GM21447 (cell line): Measurements from ENCODE around the gene SCUBE3.

Experiments
- ATAC-seq: cut with Tn5 transposase; IDR thresholded peaks from one replicate; pipeline ENCODE4 v1.9.1; 2021; ENCODE audit not compliant: unreplicated experiment

Gene SCUBE3

GRCh38 chr6:35209081-35209480 is 4.7 kb upstream of the SCUBE3 start:
- ATAC-seq: no peak

GRCh38 chr6:35209622-35210247 is 4.0 kb upstream of the SCUBE3 start:
- ATAC-seq: no peak

GRCh38 chr6:35213298-35213791 is 411 bp upstream of the SCUBE3 start:
- ATAC-seq: no peak

DNA sequence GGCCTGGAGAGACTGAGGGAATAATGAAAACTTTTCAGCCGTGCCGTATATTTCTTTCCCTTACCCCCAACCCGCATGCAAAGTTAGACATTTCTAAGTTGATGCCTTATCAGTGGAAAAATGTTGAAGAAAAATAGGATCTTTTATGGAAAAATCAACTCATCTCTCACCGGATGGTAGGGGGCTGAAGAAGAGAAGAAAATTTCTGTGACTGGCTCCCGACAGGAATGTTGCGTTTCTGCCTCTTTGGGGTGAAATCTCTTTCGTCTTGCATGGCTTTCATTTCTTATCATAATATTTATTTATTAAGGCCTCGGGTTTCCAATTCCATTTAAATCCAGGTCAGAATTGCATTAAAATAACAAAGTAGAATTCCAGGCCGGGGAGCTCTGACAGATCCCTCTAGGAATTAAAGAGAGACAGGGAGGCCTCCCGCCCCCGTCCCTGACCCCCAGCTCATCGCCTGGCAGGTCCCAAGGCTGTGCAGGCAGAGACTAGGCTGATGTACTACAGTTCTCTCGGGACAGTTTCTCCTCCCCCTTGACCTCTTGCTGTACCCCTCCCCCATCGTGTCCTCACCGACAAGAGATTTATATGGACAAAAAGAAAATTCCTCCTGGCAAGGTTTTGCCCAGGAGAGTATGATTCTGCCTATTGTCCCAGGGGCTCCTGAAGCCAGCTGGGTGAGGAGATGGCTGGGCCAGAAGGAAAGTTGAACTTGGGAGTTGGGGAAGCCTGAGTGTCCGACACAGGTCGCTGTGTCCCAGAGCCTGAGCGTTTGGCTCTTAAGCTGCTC is 1.3 kb downstream of the SCUBE3 start:
- ATAC-seq: no peak

DNA sequence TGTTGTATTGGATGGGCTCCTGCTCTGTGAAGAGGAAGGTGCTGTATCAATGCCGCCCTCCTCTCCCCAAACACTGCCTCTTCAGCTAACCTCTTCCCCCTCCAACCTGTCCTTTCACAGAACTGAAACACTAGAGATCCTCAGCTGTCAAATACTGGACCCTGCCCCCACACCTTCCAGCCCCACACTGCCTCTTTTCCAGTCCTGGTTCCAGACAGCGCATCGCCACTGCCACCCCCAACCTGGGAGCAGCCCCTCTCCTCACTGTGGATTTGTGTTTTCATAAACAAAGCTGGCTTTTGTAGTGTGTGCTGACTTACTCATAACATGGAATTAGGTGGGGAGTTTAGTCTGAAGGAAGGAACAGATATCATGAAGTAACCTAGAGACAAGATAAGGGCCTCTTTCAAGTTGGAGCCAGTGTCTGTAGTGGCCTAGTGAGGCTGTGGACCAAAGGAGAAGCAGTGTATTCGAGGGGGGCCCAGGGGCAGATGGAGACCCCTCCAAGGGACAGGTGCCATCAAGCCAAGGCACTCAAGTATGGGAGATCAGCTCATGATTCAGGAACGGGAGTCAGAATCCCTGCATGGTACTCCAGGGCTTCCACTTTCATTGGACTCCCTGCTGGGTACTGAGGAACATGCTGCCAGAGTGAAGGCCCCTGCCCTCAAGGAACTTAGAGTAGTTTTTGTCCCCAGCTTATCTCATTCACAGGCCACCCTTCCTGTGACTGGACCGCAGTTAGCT is 2.1 kb downstream of the SCUBE3 start:
- ATAC-seq: no peak

DNA sequence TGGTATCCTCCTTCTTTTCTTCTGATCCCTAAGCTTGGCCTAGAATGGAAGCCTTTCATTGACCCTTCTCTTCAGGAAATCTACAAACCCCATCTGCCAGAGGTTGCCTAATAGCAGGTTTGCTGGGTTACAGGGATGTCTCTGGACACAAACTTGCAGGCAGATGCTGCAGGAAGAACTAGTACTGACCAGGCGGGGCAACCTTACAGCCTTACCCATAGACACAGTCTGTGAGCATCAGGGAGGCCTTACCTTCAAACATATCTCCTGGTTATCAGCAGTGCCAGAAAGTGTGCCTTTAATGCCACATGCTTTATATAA is 2.6 kb downstream of the SCUBE3 start:
- no peak for ATAC-seq

DNA sequence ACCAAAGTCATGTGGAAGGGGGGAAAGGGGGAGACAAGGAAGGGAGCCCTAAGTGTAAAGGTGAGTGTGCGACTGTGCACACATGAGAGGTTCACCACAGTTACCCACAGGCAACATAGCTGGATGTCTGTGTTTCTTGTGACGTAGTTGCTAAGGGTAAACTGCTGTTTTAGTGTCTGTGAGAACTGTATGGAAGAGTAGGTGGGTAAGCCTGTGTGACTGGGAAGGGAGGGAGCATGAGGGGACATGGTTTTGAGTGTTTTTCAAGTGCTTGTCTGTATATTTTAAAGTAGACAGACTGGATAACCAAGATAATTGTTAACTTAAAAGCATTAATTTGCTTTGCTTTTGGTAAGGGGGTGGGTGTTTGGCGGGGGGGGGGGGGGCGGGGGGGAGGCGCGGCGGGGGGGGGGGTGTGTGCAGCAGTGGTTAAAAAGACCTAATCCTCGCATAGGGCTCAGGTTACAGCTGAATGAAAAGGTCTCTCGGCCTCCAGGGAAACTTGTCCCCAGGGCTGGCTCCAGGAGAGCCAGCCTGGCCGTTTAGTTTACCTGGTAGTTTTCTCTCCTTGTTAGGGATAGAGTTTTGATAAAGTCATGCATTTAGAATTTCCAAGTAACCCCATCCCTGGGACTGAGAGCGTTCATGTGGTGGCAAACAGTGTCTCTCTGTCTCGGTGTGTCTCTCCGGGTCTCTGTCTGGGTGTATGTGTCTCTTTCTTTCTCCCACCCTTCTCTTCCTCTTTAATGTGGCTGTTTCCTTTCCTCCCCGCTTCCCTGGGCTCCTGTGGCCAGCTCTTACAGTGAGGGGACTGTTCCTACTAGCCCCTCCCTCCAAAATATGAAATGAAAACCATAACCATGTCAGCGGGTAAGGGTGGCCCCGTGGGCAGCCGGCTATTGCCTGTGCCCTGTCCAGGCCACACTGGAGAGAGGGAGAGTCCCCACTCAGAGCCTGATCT is 3.4 kb downstream of the SCUBE3 start:
- no peak for ATAC-seq

GRCh38 chr6:35218021-35218420 is 4.3 kb downstream of the SCUBE3 start:
- no peak for ATAC-seq

- no peak for ATAC-seq
Observed at GRCh38 chr6:35218456-35218855, 4.7 kb downstream of the SCUBE3 start.

DNA sequence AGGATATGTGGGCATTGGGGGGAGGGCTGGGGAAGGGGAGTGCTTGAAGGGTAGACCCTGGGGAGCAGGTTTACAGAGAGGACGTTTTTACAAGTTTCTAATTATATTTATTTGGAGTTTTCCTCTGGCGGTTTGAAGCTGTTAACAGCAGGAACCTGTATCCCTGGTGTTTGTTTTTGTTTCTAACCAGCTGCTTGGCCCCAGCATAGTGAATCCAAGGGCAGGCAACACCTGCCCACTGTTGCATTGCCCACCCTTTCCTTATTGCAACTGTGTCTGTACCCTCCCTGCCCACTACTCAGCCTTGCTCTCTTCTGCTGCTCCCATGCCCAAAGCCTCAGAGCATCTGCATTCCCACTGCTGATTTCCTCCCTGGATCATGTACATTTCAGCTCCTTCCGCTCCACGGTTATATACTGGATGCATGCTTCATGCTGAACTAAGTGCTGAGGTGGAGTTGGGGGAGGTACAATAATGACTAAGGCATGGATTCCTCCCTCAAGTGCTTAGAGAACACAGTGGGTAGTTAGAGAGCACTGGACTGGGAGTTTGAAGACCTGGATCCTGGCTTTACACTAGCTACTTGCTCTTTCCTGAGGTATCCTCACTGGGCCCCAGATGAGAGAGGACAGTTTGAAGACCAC is 6.0 kb downstream of the SCUBE3 start:
- ATAC-seq: no peak

DNA sequence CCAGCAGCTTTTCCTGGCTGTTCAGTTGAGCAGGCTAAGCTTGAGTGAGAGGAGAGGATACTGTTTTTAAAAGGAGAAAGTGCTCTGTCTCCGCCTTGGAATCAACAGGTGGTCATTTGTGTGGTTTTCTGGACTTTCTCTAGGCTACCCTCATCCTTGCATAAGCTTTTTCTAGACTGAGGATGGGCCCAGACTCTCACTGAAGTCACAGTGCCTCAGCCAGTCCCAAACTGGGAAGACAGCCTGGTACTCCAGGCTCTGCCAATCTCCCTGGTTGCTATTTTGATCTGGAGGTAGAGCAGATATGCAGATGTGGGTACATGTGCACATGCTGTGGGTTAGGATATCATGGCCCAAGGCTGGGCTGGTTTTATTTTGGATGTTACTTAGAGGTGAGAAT is 7.0 kb downstream of the SCUBE3 start:
- no peak for ATAC-seq

- no peak for ATAC-seq
Observed at GRCh38 chr6:35223396-35223795, 9.6 kb downstream of the SCUBE3 start.

GRCh38 chr6:35224720-35225119 is 11.0 kb downstream of the SCUBE3 start:
- no peak for ATAC-seq

- ATAC-seq: no peak
Observed at GRCh38 chr6:35228481-35228880, 14.7 kb downstream of the SCUBE3 start.

DNA sequence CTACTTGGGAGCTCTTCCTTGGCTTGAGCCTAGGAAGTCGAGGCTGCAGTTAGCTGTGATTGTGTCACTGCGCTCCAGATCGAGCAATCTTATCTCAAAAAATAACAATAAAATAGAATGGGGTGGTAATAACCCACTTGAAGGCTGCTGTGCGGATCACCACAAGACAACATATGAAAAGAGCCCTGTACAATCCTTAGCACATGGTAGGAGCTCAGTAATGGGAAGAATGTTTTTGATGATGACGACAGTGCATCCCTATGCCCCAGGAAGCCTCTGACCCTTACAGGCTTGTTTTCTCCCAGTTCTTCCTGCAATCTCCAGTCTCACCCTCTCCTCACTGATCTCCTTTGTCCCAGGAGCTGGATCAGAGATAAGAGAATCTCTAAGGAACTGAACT is 15.5 kb downstream of the SCUBE3 start:
- ATAC-seq: no peak

DNA sequence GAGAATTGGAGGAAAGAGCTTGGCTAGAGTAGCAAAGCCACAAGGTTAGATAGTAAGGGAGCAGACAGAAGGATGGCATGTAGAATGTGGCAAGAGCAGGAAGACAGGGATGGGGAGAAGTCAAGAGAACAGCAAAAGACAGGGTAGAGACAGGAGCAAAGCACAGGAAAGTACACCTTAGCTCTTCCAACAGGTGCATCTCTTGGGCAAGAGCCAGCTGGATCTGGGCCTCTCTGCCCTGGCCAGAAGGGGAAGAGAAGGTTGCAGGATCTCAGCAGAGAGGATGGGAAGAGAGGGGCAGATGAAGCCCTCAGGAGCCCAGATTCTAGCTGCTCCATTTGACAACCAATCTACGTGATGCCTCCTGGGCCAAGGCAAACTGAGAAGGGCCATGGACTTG is 16.7 kb downstream of the SCUBE3 start:
- ATAC-seq: no peak

DNA sequence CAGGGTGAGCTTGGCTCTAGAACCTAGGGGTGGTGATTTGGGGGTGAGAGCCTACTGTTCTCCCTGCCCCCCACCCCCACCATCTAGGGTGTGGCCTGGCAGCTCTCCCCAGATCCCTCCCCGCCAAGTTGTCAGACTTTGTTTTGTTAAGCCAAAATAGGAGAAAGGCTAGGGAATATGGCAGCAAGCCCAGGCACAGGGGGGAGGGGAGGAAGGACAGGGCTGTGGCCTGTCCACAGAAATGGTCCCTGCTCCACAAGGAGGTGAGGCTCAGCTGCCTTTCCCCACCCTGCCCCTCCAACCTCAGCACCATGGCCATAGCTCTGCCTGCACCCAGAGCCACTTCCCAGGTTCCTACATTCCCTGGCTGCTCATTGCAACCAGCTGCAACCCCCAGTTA is 17.2 kb downstream of the SCUBE3 start:
- no peak for ATAC-seq

- no peak for ATAC-seq
Observed at GRCh38 chr6:35231563-35231962, 17.8 kb downstream of the SCUBE3 start.

DNA sequence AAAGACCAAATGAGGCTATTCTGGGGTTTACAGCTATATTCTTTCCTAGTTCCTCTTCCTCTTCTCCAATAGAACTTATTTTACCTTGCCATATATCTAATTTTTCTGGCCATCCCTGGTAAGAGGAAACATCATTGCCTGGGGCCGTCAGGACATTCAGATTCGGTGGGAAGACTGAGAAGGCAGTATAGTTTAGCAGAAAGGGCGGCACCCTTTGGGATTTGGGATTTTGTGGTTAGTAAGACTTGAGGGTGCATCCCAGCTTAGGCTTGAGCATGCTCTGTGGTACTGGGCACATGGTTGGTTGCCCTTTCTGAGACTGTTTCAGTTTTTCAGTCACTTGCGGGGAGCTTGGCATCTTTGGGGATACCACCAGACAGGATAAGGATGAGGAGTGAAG is 21.1 kb downstream of the SCUBE3 start:
- ATAC-seq: no peak

DNA sequence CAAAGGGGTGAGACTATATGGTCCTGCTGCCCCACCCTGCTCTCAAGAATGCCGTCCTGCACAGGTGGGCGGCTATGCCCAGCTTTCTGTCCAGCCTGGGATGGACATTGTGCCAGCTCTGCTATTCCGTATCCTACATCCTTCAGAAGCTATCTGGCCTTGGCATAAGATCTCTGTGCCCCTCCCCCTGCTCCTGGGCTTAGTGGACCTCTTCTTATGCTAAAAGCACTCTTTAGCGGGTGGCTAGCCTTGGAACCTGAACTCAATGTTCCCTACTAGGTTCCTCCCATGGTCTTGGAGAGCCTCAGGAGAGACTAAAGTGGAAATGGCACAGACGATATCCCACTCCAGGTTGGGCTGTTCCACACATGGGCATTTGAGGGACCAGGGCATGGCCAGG is 22.5 kb downstream of the SCUBE3 start:
- no peak for ATAC-seq
